Lung microvascular endothelial cell (primary cell): ENCODE measurements around the gene MAP4K4. TPM values are rescaled to one million over a fixed set of nuclear protein-coding genes. Genes with fewer than 3 reads are reported as not detected.

Experiments
- DNase-seq, 2 donors: peaks; one replicate each; pipeline versions ENCODE4 v3.0.0 to v3.0.0-alpha.2; 2010; ENCODE audit warnings: low read depth in 2 of 2
- total RNA-seq: library from RNA; depleted of rRNA; stranded (reverse); fragments of >200 nt; gene quantifications from 2 replicates; pipeline ENCODE4 v1.2.1, GENCODE V29; 2014

MAP4K4 gene
- total RNA-seq, 1 donor from 2014 or later: 67.1 TPM

DNA sequence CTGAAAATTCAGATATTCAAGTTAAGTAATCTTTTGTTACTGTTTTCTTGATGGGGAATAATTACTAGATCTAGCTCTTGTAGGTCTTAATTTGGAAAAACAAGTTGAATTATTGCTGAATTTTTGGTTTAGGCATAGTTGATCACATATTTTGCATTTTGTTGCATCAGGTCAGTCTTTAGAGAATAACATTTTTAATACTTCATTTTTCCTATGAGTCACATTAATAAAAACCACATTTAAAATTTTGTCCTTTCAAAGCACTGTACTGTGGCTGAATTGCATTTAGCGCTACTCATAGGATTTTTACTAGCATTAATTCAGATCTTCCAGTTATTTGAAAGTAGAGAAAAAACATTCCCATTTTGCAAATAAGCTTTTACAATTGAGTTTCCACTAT is 23.2 kb downstream of the MAP4K4 start:
- DNase-seq: no peak

DNA sequence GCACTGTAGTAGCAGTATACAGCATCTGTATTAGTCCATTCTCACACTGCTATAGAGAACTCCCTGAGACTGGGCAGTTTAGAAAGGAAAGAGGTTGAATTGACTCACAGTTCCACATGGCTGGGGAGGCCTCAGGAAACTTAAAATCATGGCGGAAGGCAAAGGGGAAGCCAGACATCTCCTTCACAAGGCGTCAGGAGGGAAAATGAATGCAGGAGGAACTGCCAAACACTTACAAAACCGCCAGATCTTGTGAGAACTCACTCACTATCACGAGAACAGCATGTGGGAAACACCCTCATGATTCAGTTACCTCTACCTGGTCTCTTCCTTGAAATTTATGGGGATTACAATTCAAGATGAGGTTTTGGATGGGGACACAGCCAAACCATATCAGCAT is 25.4 kb downstream of the MAP4K4 start:
- no peak for DNase-seq

DNA sequence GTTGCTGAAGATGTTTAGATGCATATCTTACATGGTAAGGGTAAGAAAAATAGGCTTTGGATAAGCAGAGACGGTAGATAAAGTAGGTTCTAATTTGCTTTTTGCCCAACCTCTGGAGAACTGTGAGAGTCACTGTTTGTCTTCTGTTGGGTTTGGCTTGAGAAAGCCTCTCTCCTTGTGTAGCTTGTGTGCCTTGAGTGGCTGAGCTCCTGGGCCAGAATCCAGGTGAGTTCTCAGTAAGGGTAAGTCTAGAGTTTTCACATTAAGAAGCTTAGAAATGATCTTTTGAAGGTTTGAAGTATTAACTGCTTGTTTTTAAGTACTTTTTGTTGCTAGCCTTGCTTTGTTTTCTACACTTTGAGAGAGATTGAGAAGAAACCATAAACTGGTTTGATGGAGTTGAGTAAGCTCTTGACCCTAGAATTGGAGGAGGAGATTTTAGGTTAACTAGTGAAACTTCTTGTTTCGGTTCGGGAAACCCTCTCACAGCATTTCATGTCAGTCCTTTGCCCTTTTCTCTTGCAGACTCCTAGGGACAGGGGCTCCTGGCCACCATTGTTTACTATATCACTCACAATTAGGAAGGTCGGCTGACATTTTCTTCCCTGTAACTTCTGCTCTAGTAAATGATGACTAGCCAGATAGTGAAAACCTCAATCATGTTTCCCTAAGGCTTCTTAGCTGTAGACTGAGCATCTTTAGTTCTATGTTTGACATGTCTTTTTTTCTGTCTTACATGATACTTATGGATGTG is 26.0 kb downstream of the MAP4K4 start:
- no peak for DNase-seq

DNA sequence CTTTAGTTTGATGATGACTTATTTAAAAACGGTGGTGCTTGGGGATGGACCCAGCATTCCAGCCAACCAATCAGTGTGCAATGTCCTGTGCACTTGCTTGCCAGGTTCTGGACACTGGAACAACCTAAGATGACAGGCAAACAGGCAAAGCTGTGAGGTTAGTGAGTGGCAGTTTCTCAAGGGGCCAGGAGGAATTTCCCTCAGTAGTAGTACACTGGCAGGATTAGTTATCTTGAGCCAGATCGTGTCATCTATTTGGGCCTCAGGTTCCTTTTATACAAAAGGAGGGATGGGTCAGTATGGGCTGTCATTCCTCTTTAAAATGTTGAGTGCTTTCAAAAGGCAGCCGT is 26.6 kb downstream of the MAP4K4 start:
- no peak for DNase-seq

DNA sequence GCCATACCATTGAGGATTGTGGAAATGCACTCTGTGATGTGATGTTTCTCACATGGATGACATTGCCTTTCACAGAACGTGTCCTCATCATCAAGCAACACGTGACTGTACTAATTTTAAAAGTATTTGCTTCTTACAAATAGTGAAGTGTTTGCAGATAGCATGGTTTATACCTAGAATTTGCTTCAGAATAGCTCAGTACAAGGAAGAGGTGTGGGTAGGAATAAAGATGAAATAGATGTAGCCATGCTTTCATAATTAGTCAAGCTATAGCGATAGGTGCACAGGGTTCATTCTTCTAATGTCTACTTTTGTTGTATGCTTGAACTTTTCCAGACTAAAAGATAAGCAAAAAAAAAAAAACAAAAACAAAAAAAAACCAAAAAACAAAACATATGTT is 27.5 kb downstream of the MAP4K4 start:
- no peak for DNase-seq

DNA sequence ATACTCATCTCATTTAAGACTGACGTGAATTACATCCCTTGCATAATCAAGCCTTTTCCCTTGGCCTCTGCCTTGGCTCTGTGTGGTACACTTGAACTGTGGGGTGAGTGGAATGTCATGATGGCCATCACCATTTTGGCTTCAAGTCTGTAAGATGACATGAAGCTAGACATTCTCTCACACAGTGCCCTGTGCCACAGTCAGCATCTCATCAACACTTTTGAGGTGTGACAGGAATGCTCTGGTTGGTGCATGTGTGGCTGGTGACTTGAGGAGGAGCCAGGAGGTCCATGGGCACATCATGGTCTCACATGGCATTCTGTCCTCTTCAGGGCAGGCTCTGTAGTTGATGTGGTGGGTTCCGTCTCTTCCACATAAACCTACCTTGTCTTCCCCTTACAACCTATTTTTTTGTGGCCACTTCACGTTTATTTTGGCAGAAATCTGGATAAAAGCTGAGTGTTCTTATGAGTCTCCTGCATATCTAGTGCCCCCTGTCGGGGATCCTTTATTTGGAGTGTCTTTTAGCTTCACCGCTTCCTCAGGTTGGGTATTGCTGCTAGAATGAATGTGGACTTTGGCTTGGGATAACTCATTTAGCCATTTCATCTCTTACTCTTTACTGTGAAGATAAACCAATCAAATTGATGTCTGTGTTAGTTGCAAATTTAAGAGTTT is 28.1 kb downstream of the MAP4K4 start:
- no peak for DNase-seq

DNA sequence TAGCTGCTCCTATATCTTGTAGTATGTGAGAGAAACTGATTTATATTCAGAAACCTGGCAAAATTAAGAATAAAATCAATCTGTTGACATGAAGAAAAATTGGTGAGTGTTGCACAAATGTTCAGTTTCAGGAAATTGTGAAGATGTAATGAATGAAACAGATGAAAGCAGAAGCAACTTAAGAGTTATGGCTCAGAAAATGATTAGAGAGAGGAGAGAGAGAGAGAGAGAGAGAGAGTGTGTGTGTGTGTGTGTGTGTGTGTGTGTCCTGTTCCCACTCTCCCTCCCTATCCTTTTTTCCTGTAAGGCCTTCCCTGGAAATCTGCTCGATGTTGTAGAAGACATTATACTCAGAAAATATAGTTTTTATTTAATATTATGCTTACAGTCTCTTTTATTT is 31.4 kb downstream of the MAP4K4 start:
- DNase-seq: no peak

DNA sequence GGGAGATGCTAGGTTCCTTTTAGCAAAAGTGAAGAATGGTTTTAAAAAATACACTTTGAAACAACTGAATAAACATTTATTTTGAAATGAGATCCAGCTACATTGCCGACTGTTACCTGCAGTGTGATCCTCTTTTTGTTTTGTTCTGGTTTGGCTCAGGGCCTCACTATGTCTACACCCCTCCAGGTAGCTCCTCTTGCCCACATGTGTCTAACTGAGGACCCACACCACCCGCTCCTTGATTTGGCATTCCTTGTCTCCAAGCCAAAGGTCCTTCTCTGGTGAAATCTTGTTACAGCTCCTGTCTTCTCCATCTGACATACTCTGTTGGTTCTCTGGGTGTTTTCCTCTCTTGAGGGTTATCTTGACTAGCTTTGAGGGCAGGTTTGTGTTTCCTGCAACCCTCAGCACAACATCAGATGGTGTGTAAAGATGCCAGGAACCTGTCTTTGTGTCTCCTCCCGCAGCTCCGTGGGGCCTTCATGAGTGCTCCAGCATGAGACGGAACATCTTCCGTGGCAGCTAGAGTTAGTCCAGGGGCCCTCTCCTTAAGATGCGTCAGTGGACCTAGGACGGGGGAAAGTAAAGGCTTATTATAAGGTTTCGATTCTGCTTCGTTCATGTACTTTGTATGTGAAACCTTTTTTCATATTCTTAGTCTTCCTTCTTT is 32.1 kb downstream of the MAP4K4 start:
- DNase-seq: no peak

DNA sequence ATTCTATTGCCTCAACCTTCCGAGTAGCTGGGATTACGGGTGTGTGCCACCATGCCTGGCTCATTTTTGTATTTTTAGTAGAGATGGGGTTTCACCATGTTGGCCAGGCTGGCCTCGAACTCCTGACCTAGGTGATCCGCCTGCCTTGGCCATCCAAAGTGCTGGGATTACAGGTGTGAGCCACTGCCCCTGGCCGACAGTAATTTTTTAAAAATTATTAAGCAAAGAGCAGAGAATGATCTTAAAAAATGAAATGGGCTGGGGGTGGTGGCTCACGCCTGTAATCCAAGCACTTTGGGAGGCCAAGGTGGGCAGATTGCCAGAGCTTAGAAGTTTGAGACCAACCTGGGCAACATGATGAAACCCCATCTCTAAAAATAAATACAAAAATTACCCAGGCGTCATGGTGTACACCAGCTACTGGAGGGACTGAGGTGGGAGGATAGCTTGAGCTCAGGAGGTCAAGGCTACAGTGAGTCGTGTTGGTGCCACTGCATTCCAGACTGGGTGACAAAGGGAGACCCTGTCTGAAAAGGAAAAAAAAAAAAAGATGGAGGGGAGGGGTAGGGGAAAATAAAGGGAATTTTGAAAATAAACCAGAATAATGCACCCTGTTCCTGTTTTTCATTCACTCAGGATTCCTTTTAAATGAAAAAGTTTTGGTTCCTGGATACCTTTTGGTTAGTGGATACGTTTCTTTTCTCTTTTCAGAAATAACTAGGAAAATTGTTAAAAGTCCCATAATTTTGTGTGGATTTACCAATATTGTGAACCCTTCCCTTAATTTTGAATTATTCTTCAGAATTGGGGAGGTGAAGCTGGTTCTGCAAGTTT is 33.9 kb downstream of the MAP4K4 start:
- no peak for DNase-seq

DNA sequence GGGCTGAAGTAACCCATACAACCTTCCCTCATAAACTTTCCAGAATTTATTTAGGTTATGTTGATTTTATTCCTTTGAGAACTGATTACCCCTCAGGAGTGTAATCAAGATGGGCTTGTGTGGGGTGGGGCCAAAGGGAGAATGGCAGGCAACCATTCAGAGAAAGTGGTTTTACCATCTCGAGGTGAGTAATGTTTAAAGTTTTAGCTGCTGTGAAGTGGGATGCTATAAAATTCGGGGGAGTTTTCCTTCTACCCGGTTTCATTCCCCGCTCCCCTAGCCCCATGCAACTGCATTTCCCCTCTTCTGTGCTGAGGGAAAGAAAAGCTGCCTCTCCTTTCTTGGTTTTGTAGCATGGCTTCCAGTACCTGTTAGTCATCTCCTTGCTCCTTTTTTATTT is 34.7 kb downstream of the MAP4K4 start:
- no peak for DNase-seq

DNA sequence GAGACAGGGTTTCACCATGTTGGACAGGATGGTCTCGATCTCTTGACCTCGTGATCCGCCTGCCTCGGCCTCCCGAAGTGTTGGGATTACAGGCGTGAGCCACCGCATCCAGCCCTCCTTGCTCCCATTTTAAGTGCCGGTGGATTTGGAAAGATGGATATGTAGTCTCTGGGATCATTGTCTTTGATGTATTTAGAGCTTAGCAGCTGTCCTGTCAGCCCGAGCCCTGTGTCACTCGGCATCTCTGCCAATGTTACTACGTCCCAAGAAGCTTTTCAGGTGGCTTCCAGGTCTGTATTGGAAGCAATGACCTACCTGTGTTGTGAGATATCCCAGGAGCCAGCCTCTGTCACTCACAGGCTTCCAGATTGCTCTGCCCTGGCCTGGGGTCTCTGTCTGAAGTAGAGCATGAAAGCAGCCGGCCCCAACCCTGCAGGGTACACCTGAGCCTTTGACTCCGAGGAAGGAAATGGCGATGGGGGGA is 35.3 kb downstream of the MAP4K4 start:
- no peak for DNase-seq

DNA sequence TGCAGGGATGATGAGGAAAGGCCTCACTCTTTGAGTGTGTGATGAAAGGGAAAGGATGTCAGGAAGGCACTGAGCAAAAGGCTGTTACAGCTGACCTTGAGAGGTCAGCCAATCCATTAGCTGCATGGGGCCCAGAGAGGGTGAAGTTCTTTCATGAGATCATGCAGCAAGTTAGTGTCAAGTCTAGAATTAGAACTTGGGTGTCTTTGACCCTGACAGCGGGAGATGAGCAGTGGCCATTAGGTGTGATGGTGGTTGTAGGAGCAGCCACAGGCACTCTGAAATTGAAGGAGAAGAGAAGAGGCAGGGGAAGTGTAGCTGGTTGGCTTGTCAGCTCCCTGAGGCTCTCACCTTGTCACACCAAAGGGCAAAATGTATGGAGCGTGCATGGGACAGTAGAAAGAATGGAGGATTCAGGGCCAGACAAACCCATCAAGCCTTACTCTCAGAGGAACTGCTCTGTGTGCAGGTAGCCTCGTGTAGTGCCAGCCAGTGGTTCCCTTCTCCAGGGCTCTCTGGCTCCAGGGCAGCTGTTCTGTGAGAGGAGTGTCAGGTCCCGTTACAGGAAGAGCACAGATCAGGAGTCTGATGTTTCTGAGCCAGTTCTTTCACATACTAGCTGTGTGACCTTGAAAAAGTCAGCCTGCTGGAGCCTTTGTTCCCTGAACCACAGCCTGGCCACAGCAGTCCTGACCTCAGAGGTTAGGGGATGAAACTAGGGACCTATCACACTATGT is 35.9 kb downstream of the MAP4K4 start:
- DNase-seq: peak in 1 of 2 donors; percentile 35

DNA sequence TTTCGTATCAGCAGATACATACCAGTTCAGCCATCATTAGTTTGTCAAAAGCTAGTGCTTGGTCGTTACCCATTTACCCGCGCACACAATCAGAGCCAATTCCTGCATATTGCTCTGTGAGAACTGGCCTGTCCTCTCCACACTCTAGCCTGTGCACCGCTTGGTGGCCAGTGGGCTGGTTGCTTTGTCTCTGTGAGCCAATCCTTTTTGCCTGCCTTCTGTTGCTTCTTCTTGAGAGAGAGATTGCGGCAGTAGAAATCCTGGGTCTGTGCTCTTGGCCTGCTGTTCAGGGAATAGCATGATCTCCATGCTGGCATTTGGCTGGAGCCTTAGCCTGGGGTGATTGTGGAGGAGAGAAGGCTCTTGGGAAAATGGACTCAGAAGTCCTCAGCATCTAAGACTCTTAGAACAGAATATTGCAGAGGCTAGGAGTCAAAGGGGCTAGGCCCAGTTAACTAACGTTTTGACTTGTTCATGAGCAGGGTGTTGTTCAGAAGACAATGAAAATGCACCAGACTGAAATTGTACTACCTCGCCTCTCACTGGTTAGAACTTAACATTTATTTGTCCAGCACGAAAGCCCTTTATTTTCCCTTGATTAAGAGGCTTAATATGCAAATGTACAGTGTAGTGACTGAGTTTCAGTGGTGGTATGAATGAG is 37.1 kb downstream of the MAP4K4 start:
- no peak for DNase-seq

DNA sequence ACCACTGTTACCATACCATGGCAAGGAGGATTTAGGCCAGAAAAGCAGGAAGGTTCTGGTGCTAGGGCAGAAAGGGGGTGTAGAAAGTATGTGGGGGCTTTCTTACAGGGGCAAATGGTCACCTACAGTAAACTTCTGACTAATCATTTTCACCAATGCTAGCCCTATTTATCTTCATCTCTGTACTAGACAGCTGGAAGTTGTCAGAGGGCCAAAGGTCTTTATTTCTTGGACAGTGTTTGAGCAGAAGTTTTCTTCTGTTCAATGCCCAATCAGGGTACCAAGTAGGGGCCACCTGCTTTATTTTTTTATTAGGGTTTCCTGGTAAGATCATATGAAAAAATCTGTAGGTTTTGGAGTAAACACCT is 37.6 kb downstream of the MAP4K4 start:
- no peak for DNase-seq

DNA sequence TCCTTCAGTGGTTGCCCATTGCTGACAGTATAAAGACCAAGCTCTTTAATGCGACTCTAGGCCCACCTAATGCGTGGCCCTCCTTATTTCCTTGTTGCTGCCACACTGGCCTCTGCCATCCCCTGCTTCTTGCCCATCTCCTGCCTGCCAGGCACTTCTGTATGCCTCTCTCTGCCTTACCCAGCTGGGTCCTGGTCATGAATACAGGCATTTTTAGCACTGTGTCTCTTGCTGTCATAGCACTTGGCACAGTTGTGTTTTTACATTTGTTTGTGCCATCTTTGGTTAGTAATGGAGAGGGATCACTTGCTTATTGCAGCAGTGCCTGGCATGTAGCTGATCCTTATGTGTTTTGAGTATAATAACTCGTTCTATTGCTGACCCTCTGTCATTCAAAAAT is 38.7 kb downstream of the MAP4K4 start:
- no peak for DNase-seq

DNA sequence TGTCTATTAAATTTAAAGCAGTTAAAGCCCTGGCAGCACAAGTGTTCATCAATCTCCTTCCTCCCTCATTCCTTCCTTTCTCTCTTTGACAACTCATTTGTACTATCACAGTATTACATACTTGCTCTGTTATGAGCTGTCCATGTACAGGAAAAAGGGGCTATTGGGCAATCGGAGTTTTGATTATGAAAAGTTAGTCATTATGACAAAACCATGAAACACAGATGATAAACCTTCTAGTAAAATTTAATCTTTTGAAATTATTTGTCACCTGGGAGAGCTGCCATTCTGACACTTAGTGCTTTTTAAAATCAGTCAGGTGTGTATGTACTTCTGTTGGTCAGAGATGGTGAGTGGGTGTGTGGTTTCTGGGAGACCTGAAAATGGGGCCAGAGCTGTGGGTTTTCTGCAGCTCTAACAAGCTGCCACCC is 39.4 kb downstream of the MAP4K4 start:
- peak; percentile 64 to 66 for DNase-seq

DNA sequence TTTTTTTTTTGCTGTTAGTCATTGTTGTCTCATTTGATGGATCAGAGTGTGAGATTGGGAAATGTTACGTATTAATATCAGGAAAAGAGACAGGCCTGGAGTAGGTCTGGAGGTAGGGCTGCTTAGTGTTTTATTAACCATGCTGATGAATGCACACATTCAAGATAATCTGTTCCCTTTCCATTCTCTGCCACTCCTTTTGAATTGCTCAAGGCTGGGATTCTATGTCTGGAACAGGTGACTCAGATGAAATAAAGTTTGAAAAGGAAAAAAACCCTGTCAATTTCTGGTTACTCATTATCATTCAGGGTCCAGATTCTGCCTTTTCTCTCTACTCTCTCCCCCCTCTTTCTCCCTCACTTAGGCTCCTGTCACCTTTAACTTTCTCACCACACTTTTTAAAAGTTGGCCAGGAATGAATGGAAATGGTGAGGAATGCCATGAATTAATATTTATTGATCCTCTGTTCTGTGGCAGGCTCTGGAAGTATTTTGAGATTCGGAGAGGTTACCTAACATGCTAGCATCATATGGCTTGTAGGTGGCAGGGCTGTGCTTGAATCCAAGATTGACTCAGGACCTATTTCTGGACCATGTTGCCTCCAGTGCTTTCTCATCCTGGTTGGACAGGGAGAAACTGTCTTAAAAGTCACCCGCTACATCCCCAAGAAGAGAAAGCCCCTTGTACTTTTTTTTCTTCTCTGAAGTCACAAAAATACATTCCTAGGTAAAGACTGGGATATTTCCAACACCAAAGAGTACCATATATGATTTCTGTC is 40.2 kb downstream of the MAP4K4 start:
- DNase-seq: no peak

DNA sequence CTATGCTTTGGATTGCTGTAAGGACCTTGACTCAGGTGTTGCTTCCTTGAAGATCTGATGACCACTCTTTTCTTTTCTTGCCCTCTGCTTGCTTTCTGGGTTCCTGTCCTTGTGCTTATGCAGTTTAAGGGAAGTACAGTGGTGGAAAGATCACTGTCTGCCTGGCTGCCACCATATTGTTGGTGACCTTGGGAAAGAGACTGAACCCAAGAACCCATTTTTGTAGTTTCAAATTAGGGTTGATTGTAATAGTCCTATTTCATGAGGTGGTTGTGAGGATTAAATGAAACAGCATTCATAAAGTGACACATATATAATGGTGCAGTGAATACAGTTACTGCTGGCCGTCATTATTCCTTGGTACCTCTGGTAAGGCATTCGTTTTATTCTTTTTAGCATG is 41.1 kb downstream of the MAP4K4 start:
- DNase-seq: no peak

DNA sequence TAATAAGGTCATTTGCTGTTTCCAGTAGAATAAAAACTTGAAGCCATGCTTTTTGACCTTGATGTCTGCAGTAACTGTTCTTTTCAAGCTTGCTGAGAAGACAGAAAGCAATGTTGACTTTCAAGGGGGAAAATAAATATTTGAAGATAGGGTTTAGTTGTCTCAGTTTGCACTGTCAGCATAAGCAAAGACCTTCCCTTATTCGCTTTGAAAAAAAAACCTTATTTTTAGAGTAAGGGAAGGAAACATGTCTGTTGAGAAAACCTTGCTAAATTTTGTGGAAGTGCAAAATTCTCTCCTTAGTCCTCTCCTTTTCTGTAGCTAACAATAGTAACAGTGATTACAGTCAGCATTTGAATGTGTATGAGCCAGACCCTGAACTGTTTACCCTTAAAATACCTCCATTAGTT is 43.1 kb downstream of the MAP4K4 start:
- DNase-seq: no peak
